ENCODE results near the gene AKNAD1. TPM values are rescaled to one million over a fixed set of nuclear protein-coding genes. Genes with fewer than 3 reads are reported as not detected.

The AKNAD1 gene
- total and polyA plus RNA-seq, 2 of the 8 experiments (the other 6 are each of a cell fraction or from before 2014, with no cell fraction given): not detected

GRCh38 chr1:108877348-108878159, 20.7 kb upstream of the AKNAD1 start:
- H3K18ac ChIP-seq (ENCODE audit: extremely low read depth, low read length): no peak overlapping the region; the same call in 1 of the 2 replicates
- no peak overlapping the region for H2AK5ac ChIP-seq (ENCODE audit: low read depth, low read length)
- no peak overlapping the region for H3K23ac ChIP-seq (ENCODE audit: insufficient read length)
- no peak overlapping the region for H2BK20ac ChIP-seq (ENCODE audit: low read length)
- H3K4me1 ChIP-seq (replicated peaks in 1 of 4; ENCODE audit: control insufficient read depth in 3 of 4, insufficient read depth in 4 of 4, low read length in 3 of 4): no peaks in the 10 kb centered on the region
- FAIRE-seq (no peak), DNase-seq (ENCODE audit: low read depth in 1 of 2, low spot score in 2 of 2) (no peak)
- no peak overlapping the region for H3K14ac ChIP-seq (ENCODE audit: insufficient read length)
- H4K5ac ChIP-seq (ENCODE audit: insufficient read length, low read depth, low read length): no peak overlapping the region
- peak overlapping the region; percentile 38 to 59 (median 46); a peak in 6 of 7 replicates for H3K9ac ChIP-seq (replicated peaks in 1 of 4; ENCODE audit: extremely low read depth in 1 of 4, low read depth in 3 of 4, low read length in 3 of 4)
- WGBS, 2 experiments (ENCODE audit: extremely low coverage in 1 of 2, insufficient coverage in 1 of 2, insufficient read length in 1 of 2, insufficient replicate concordance in 2 of 2, low coverage in 1 of 2, low lambda C conversion rate in 2 of 2, missing lambda C conversion rate in 1 of 2): 13% methylated on average over 28 of the region's 30 CpGs; no CpG with 5 or more reads in 1 of the 2 experiments
- peaks cover 0 to 22% of the 10 kb centered on the region in 2 experiments; a peak in 1 of 4 replicates for H3K79me2 ChIP-seq (ENCODE audit: control insufficient read depth in 1 of 2, insufficient read depth in 2 of 2, low read length in 2 of 2)
- no peak overlapping the region for H4K8ac ChIP-seq (ENCODE audit: extremely low read depth, insufficient read depth, low read length)
- H4K91ac ChIP-seq (replicated peaks; ENCODE audit: insufficient read length, low read length): no peak overlapping the region
- H2BK5ac ChIP-seq (ENCODE audit: low read depth, low read length): peak overlapping the region; percentile 22; the same call in 1 of the 2 replicates
- H4K20me1 ChIP-seq (replicated peaks in 1 of 2; ENCODE audit: control insufficient read depth in 1 of 2, insufficient read depth in 2 of 2, low read length in 2 of 2): no peaks in the 10 kb centered on the region
- H3K27me3 ChIP-seq (replicated peaks in 1 of 4; ENCODE audit: control insufficient read depth in 3 of 4, extremely low read depth in 1 of 4, insufficient read depth in 3 of 4, low read length in 3 of 4): peaks cover 0 to 3% (median 0%) of the 10 kb centered on the region in 4 experiments; a peak in 1 of 7 replicates
- H3K9me3 ChIP-seq (ENCODE audit: insufficient read depth in 2 of 2, low read depth in 1 of 2, low read length in 1 of 2): no peaks in the 10 kb centered on the region
- peaks cover 2% of the 10 kb centered on the region for H3K23me2 ChIP-seq (ENCODE audit: low read depth, low read length)
- H2BK120ac ChIP-seq (replicated peaks; ENCODE audit: low read depth, low read length): no peak overlapping the region
- no peak overlapping the region for H2BK15ac ChIP-seq (ENCODE audit: low read length)
- no peak overlapping the region for H2BK12ac ChIP-seq (ENCODE audit: low read depth, low read length)
- no peaks in the 10 kb centered on the region for H3K36me3 ChIP-seq (ENCODE audit: control insufficient read depth in 2 of 4, insufficient read depth in 4 of 4, low read length in 3 of 4)
- H3K27ac ChIP-seq (ENCODE audit: low read depth, low read length): no peak overlapping the region
- peak overlapping the region; percentile 68 to 93 (median 76) for H3K4me3 ChIP-seq (ENCODE audit: extremely low read depth in 1 of 4, insufficient read depth in 2 of 4, low read depth in 3 of 4, low read length in 4 of 4)
- H3K56ac ChIP-seq (replicated peaks; ENCODE audit: insufficient read length, low read depth, low read length): no peak overlapping the region
- peak overlapping the region; percentile 74 to 75 for H3K4me2 ChIP-seq (ENCODE audit: insufficient read depth in 1 of 2, low read depth in 2 of 2, low read length in 2 of 2)
- H3K4ac ChIP-seq (replicated peaks; ENCODE audit: insufficient read length, low read depth, low read length): peak overlapping the region; percentile 20
- CTCF ChIA-PET (ENCODE audit: partially characterized antibody): interaction anchor here (2.9 kb wide), 1 partner anchor 20 kb away, joined by 6 read pairs; no protein-coding TSS in a partner anchor
- no peaks in the 10 kb centered on the region for H3K79me1 ChIP-seq (ENCODE audit: low read depth, low read length)
- 0 out of 2 replicates have a peak overlapping the region, but pooled peaks have one; percentile 11 for H2AFZ ChIP-seq (ENCODE audit: low read length)
- POLR2A ChIA-PET (ENCODE audit: partially characterized antibody): interaction anchor here (1.2 kb wide), 1 partner anchor 16 kb away, joined by 3 read pairs; no protein-coding TSS in a partner anchor
- no peak for TF ChIP-seq JUN (IDR thresholded peaks at IDR 0.05; ENCODE audit: low read depth, low read length)
- no peak for TF ChIP-seq CREB1 (IDR thresholded peaks at IDR 0.05)
- no peak for TF ChIP-seq NANOG (IDR thresholded peaks at IDR 0.05; ENCODE audit: insufficient read depth, low read depth, low read length, poor library complexity, severe bottlenecking)
- no peak for TF ChIP-seq EZH2 (IDR thresholded peaks at IDR 0.05; ENCODE audit: low read depth, low read length, severe bottlenecking)
- no peak for TF ChIP-seq FOSL1 (IDR thresholded peaks at IDR 0.05; ENCODE audit: insufficient read depth, low read depth, low read length)
- TF ChIP-seq KDM5A (IDR thresholded peaks at IDR 0.05; ENCODE audit: low read length): no peak
- TF ChIP-seq E2F6 (IDR thresholded peaks at IDR 0.05): no peak
